C4-2B (cell line): ENCODE data around the gene DNAH14.

Experiments
- H3K27ac ChIP-seq: fragments of 450-650 bp; 2 replicates; pipeline ENCODE4 v1.5.1; 2017
- ZFX ChIP-seq: fragments of 450-650 bp; IDR thresholded peaks from 2 replicates; pipeline ENCODE4 v1.6.1; 2017
- TF ChIP-seq, protein P1 (sequence below): fragments of 450-650 bp; conservative IDR thresholded peaks from 2 replicates; pipeline ENCODE4 v1.5.1; 2017; ENCODE audit warnings: mild to moderate bottlenecking

Gene DNAH14

DNA sequence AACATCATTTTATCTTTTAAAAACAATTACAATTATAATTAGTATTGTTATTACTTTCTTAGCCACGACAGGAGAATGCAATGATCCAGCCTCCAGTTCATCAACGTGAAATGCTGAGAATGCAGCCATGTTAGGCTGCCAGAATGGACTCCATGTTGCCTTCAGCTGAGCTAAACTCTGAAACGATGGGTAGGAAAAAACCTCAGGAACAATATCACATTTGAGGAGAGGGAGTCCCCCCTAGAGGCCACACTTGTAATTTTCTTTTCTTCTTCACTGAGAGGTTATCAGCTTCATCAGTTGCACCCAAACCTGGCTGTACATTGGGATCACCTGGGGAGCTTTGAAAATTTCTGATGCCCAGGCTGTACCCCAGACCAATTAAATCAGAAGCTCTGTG, 34.6 kb upstream of the DNAH14 start:
- TF ChIP-seq ZFX, result no peak
- TF ChIP-seq, protein P1, sequence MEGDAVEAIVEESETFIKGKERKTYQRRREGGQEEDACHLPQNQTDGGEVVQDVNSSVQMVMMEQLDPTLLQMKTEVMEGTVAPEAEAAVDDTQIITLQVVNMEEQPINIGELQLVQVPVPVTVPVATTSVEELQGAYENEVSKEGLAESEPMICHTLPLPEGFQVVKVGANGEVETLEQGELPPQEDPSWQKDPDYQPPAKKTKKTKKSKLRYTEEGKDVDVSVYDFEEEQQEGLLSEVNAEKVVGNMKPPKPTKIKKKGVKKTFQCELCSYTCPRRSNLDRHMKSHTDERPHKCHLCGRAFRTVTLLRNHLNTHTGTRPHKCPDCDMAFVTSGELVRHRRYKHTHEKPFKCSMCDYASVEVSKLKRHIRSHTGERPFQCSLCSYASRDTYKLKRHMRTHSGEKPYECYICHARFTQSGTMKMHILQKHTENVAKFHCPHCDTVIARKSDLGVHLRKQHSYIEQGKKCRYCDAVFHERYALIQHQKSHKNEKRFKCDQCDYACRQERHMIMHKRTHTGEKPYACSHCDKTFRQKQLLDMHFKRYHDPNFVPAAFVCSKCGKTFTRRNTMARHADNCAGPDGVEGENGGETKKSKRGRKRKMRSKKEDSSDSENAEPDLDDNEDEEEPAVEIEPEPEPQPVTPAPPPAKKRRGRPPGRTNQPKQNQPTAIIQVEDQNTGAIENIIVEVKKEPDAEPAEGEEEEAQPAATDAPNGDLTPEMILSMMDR, result peak; percentile 66
- H3K27ac ChIP-seq, result no peak overlapping the region

DNA sequence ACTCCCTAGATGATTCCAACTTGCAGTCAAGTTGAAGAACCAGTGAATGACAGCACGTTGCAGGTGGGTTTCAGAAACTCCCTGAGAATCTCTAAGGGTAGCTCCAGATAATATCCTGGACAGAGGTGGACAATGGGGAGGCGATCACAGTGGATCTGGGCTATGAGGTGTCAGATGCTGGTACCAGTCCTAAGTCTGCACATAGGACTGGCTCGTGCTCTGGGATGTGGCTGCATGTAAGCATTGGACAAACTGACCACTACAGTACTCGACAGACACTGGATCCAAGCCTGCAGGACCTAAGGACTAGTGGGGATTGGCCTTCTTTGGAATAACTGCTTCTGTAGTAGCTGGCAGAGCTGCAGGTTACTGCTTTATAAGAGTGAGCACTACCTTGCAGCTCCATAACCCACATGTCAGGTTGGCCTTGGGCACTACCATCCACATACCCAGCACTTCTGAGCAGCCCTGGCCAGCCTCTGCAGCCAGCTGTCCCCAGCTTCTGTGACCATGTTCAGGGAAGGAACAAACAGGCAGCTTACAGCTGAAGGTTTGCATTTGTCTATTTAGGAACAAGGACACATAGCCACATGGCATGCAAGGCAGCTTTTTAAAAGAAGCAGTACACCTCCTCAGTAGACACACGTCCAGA, 33.2 kb upstream of the DNAH14 start:
- no peak overlapping the region for H3K27ac ChIP-seq
- TF ChIP-seq, protein P1, result no peak
- no peak for TF ChIP-seq ZFX

DNA sequence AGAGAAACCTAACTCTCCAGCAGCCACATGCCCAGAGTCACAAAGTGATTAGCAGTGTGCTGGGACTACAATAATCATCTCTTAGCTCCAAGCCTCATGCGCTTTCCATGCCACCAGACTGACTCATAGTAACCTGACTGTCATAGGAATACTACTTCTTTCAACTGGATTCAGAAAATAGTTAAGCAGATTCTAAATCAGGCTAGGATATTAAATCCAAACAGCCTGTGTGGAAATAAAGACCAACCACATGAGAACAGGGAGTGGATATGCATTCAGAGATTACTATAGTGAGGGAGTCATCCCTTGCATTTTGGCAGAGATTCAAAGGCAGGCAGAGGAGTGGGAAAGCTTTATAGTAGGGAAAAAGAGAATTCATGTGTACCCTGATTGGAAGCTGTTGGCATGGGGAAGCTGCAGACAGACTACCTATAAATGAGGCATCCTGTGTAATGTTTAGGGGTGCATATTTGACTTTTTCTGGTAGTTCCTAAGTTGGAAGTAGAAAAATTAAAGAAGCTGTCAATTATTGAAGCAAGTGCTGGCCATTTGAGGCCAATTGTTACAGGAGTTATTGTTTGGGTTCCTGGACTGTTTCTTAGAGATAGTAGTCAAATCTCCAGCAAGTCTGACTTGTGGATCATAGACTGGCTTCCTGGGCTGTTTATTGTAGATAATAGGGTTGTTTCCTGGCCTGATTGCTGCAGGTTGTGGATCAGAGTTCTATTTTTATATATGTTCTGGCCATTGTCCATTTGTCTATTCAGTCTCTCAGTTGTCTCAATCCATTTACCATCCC, 31.7 kb upstream of the DNAH14 start:
- TF ChIP-seq ZFX, result no peak
- TF ChIP-seq, protein P1, result no peak
- H3K27ac ChIP-seq, result no peak overlapping the region

DNA sequence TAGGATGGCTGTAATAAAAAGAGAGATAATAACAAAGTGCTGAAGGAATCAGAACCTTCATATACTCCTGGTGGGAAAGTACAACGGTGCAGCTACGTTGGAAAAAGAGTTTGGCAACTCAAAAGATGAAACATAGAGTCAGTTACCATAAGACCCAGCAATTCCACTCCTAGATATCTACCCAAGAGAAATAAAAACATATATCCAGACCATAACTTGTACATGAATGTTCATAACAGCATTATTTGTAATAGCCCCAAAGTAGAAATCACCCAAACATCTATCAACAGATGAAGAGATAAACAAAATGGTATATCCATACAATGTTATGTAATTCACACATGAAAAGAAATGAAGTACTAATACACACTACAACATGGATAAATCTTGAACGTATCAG, 30.5 kb upstream of the DNAH14 start:
- TF ChIP-seq, protein P1, result no peak
- no peak for TF ChIP-seq ZFX
- no peak overlapping the region for H3K27ac ChIP-seq

DNA sequence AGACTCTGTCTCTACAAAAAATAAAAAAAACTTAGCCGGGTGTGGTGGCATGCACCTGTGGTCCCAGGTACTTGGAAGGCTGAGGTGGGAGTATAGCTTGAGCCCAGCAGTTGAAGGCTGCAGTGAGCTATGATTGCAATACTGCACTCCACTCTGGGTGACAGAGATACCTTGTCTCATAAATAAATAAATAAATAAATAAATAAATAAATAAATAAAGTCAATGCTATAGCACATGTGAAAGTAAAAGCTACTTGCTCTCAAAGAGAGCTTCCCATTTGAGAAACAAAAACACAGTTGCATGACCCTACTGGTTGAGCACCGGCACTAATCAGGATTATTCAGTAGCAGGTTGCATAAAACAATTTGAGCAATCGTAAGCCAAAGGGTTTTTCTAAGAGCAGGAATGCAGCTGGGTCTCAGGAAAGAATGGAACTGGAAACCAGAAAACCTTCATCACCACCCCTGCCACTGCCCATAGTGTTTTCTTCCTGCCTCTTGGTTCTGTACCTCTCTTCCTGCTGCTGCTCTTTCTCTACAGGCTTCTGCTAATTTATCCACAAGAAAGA, 29.3 kb upstream of the DNAH14 start:
- H3K27ac ChIP-seq, result no peak overlapping the region
- TF ChIP-seq, protein P1, result no peak
- no peak for TF ChIP-seq ZFX

DNA sequence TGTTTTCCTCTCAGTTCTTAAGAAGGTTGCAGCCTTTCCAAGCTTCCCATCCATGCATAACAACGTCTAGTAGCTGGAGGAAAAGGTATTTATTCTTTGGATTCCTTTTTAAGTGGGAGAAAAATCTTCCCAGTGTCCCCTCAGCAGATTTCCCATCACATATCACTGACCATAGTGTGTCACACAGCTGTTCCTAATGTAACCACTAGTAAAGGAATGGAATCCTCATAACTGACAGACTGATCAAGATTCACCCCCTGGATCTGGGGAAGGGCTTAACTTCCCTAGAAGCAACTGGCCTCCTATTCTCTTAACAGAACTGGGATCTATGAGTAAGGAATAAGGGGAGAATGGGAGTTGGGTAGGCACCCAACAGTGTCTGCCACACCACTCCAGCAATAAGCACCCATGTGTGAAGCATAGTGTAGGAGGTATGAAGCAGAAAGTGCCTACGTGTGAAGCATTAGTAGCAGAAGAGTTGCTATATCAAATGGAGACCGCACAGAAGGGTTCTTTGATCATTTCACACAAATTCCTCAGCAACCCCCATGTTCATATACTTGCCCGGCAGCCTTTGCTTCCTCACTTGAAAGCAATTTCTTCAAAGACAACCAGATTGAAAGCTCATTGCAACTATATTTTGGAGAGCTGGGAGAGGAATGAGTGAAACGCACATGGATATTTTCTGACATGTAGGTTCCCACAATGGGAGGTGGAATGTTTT, 28.2 kb upstream of the DNAH14 start:
- H3K27ac ChIP-seq, result no peak overlapping the region
- TF ChIP-seq, protein P1, result no peak
- no peak for TF ChIP-seq ZFX

DNA sequence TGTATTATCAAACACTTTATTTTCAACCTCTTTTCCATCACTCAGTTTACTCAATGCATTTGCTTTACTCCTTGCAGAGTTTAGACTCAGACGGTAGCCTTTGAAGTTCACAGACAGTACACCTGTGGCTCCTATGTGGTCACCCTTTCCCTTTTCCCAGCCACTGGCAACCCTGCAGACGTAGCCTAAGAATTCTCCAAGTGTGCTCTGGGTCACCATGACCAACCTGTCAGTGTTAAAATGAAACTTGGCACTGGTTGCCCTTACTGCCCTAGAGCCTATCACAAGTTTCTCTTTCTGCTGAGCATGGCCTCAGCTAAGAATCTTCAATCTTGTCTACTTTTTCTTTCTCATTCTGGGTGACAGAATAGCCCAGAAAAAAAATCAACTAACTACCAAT, 25.5 kb upstream of the DNAH14 start:
- H3K27ac ChIP-seq, result no peak overlapping the region
- TF ChIP-seq, protein P1, result no peak
- no peak for TF ChIP-seq ZFX
